OCI-LY7 (cell line): ENCODE data around the gene PRIMPOL. TPM values are rescaled to one million over a fixed set of nuclear protein-coding genes. Genes with fewer than 3 reads are reported as not detected.

ENCODE experiments used
- BruUV-seq: library from RNA; stranded (reverse); fragments of 400-500 nt; replicated peaks from 2 replicates; lab custom pipeline; 2021; lab: Mats Ljungman, UMichigan
- CTCF ChIA-PET: fragments of 300-600 bp; sonication (Branson Sonifier 250); formaldehyde crosslinking; loops from one replicate; lab custom pipeline; 2022; ENCODE audit warnings: antibody characterized with exemption; ENCODE audit not compliant: unreplicated experiment; lab: Charles Lee
- POLR2A ChIA-PET: fragments of 300-600 bp; sonication (Branson Sonifier 250); formaldehyde crosslinking; loops from one replicate; lab custom pipeline; 2022; ENCODE audit warnings: antibody characterized with exemption; lab: Charles Lee
- DNase-seq: peaks from one replicate; pipeline ENCODE4 v3.0.0-alpha.2; 2015; ENCODE audit warnings: low spot score
- H2AFZ ChIP-seq: fragments of 200-600 bp; sonication (generic), shearing (Covaris generic); 2 replicates; pipeline ENCODE4 v1.6.1; 2014; ENCODE audit warnings: mild to moderate bottlenecking, antibody characterized with exemption, low read length, moderate library complexity
- H3K27ac ChIP-seq: fragments of 200-600 bp; sonication (generic); 2 replicates; pipeline ENCODE4 v1.5.1; 2014; ENCODE audit warnings: mixed run types, low read depth, mild to moderate bottlenecking, moderate library complexity, low read length, inconsistent platforms; ENCODE audit not compliant: poor library complexity, severe bottlenecking
- H3K36me3 ChIP-seq: fragments of 200-600 bp; sonication (generic); 2 replicates; pipeline ENCODE4 v1.6.1; 2014; ENCODE audit warnings: mild to moderate bottlenecking, antibody characterized with exemption, low read length, moderate library complexity, mixed read lengths; ENCODE audit not compliant: insufficient read depth
- H3K4me1 ChIP-seq: fragments of 200-600 bp; sonication (generic); 2 replicates; pipeline ENCODE4 v1.5.1; 2014; ENCODE audit warnings: mild to moderate bottlenecking, low read length; ENCODE audit not compliant: insufficient read depth, poor library complexity, severe bottlenecking
- H3K4me2 ChIP-seq: fragments of 200-600 bp; sonication (generic); 2 replicates; pipeline ENCODE4 v1.6.1; 2014; ENCODE audit warnings: mild to moderate bottlenecking, low read length
- H3K4me3 ChIP-seq: fragments of 200-600 bp; sonication (generic); 2 replicates; pipeline ENCODE4 v1.5.1; 2014; ENCODE audit warnings: mild to moderate bottlenecking, low read depth, low read length; ENCODE audit not compliant: poor library complexity, severe bottlenecking
- H3K79me2 ChIP-seq: fragments of 200-600 bp; sonication (generic); 2 replicates; pipeline ENCODE4 v1.6.1; 2016; ENCODE audit warnings: low read depth, mild to moderate bottlenecking, low read length, moderate library complexity, mixed read lengths; ENCODE audit not compliant: insufficient read depth
- H3K9me2 ChIP-seq: fragments of 200-600 bp; sonication (generic); 2 replicates; pipeline ENCODE4 v1.6.1; 2016; ENCODE audit warnings: mild to moderate bottlenecking, low read length, mixed read lengths; ENCODE audit not compliant: insufficient read depth
- H3K9me3 ChIP-seq: fragments of 200-600 bp; sonication (generic); 2 replicates; pipeline ENCODE4 v1.6.1; 2014; ENCODE audit warnings: mild to moderate bottlenecking, mixed run types, low read length, mixed read lengths
- H4K20me1 ChIP-seq: fragments of 200-600 bp; sonication (generic); 2 replicates; pipeline ENCODE4 v1.6.1; 2014; ENCODE audit warnings: mild to moderate bottlenecking, antibody characterized with exemption, low read length, moderate library complexity, mixed read lengths; ENCODE audit not compliant: insufficient read depth
- EZH2phosphoT487 ChIP-seq: fragments of 200-600 bp; sonication (generic); IDR thresholded peaks from 2 replicates; pipeline ENCODE4 v1.6.1; 2018; ENCODE audit warnings: low read depth, borderline replicate concordance, mild to moderate bottlenecking, mixed run types, antibody characterized with exemption, low read length, moderate library complexity, mixed read lengths
- intact Hi-C: fragments of 100-400 bp; cut with micrococcal nuclease; formaldehyde crosslinking; loops from one replicate; pipeline ENCODE4 v1.10.0; 2022; ENCODE audit not compliant: unreplicated experiment
- total RNA-seq, 2 experiments: library from RNA; depleted of rRNA in 1 of 2; stranded (reverse); fragments of >200 nt in 1 of 2; shearing (Covaris generic) in 1 of 2; gene quantifications; 2 replicates each; pipeline ENCODE4 v1.2.3, GENCODE V29; 2014 to 2022
- TF ChIP-seq, protein P1 (sequence below): fragments of 200-600 bp; sonication (generic); conservative IDR thresholded peaks from 2 replicates; pipeline ENCODE4 v1.5.1; 2014; ENCODE audit warnings: mild to moderate bottlenecking, antibody characterized with exemption, low read length, moderate library complexity, mixed read lengths

The PRIMPOL gene
- total RNA-seq, 2 experiments from 2014 or later: 8.8 to 23.4 TPM

DNA sequence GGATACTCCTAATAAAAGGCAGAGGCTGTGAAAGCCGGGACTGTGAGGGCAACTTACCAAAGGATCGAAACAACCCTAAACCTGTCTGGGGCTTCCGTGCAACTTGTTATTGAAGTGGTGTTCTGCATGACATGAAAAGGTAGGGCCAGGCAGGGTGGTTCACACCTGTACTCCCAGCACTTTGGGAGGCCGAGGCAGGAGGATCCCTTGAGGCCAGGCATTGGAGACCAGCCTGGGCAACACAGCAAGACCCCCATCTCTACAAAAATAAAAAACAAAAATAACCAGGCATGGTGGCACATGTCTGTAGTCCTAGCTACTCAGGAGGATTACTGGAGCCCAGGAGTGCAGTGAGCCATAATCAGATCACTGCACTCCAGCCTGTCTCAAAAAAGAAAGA lies 12.6 kb upstream of the PRIMPOL start:
- ChIA-PET CTCF (no interaction called here), POLR2A (interaction anchor here (0.6 to 1.0 kb wide), 4 partner anchors 9 to 848 kb away, joined by 3 read pairs; partner anchors contain the start of gene CASP3)
- no TSS peak for BruUV-seq
- Histone ChIP-seq H3K36me3 (peaks cover 97% of the 10 kb centered on the region), H2AFZ (no peak overlapping the region), H3K4me3 (no peak overlapping the region), H3K4me2 (no peak overlapping the region), H3K27ac (no peak overlapping the region), H3K79me2 (peaks cover 39% of the 10 kb centered on the region; the same call in 1 of the 2 replicates), H4K20me1 (no peaks in the 10 kb centered on the region), H3K4me1 (peaks cover 10% of the 10 kb centered on the region), H3K9me2 (no peaks in the 10 kb centered on the region), H3K9me3 (no peaks in the 10 kb centered on the region)
- DNase-seq: no peak
- TF ChIP-seq, protein P1, sequence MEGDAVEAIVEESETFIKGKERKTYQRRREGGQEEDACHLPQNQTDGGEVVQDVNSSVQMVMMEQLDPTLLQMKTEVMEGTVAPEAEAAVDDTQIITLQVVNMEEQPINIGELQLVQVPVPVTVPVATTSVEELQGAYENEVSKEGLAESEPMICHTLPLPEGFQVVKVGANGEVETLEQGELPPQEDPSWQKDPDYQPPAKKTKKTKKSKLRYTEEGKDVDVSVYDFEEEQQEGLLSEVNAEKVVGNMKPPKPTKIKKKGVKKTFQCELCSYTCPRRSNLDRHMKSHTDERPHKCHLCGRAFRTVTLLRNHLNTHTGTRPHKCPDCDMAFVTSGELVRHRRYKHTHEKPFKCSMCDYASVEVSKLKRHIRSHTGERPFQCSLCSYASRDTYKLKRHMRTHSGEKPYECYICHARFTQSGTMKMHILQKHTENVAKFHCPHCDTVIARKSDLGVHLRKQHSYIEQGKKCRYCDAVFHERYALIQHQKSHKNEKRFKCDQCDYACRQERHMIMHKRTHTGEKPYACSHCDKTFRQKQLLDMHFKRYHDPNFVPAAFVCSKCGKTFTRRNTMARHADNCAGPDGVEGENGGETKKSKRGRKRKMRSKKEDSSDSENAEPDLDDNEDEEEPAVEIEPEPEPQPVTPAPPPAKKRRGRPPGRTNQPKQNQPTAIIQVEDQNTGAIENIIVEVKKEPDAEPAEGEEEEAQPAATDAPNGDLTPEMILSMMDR: no peak
- TF ChIP-seq EZH2phosphoT487: no peak
- intact Hi-C loops: no loop called here

DNA sequence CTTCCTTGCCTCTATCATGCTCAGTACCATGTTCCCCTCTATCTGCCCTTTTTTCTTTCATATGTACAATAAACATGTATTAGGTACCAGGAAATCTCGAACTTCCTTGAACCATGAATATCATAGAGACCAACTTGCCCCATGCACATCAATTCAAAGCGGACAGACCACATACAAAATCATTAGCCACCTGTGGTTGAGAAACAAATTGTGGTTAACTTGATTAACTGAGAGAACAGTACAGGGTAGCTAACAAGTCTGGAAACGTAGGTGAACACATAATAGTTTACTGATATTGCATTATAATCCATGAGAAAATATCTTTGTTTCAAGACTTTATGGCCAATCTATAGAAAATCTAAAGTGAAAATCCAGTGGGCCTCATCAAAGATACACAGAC lies 8.5 kb upstream of the PRIMPOL start:
- no peaks in the 10 kb centered on the region for H3K9me2 ChIP-seq
- TF ChIP-seq EZH2phosphoT487: no peak
- TF ChIP-seq, protein P1: no peak
- DNase-seq: no peak
- H3K9me3 ChIP-seq: no peaks in the 10 kb centered on the region
- intact Hi-C loops: loop anchor here (10.0 kb wide), 1 partner anchor 1196 kb away; the partner anchor contains the start of gene CDKN2AIP
- CTCF ChIA-PET: no interaction called here
- H4K20me1 ChIP-seq: no peaks in the 10 kb centered on the region
- POLR2A ChIA-PET: no interaction called here
- peaks cover 25% of the 10 kb centered on the region for H3K4me1 ChIP-seq
- H3K4me3 ChIP-seq: no peak overlapping the region
- BruUV-seq: no TSS peak
- H3K27ac ChIP-seq: no peak overlapping the region
- H3K79me2 ChIP-seq: peaks cover 72% of the 10 kb centered on the region
- no peak overlapping the region for H2AFZ ChIP-seq
- H3K36me3 ChIP-seq: peaks cover 95% of the 10 kb centered on the region
- no peak overlapping the region for H3K4me2 ChIP-seq

DNA sequence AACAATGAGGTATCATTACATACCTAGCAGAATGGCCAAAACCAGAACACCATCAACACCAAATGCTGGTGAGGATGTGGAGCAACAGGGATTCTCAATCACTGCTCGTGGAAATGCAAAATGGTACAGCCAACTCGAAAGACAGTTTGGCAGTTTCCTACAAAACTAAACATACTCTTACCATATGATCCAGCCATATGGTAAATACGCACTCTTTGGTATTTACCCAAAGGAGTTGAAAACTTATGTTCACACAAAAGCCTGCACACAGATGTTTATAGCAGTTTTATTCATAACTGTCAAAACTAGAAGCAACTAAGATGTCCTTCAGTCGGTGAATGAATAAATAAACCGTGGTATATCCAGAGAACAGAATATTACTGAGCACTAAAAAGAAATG lies 8.1 kb upstream of the PRIMPOL start:
- H4K20me1 ChIP-seq: peaks cover under 1% of the 10 kb centered on the region; the same call in 1 of the 2 replicates
- peaks cover 95% of the 10 kb centered on the region for H3K36me3 ChIP-seq
- no peaks in the 10 kb centered on the region for H3K9me3 ChIP-seq
- TF ChIP-seq, protein P1: no peak
- no peak for TF ChIP-seq EZH2phosphoT487
- H3K4me3 ChIP-seq: no peak overlapping the region
- H3K27ac ChIP-seq: no peak overlapping the region
- ChIA-PET CTCF (no interaction called here), POLR2A (no interaction called here)
- H2AFZ ChIP-seq: no peak overlapping the region
- DNase-seq: no peak
- peaks cover 29% of the 10 kb centered on the region for H3K4me1 ChIP-seq
- H3K79me2 ChIP-seq: peaks cover 76% of the 10 kb centered on the region
- intact Hi-C loops: loop anchor here (10.0 kb wide), 1 partner anchor 1197 kb away; the partner anchor contains the start of gene CDKN2AIP
- H3K4me2 ChIP-seq: no peak overlapping the region
- no peaks in the 10 kb centered on the region for H3K9me2 ChIP-seq
- no TSS peak for BruUV-seq
